SH-SY5Y (cell line): ENCODE data around the gene ADARB2.

ENCODE experiments used
- GATA2 ChIP-seq: IDR thresholded peaks from 2 replicates; pipeline ENCODE4 v1.6.1; 2011; ENCODE audit warnings: mild to moderate bottlenecking, low read depth, low read length
- GATA3 ChIP-seq: IDR thresholded peaks from 2 replicates; pipeline ENCODE4 v1.6.1; 2011; ENCODE audit warnings: low read depth, mild to moderate bottlenecking, low read length, moderate library complexity

DNA sequence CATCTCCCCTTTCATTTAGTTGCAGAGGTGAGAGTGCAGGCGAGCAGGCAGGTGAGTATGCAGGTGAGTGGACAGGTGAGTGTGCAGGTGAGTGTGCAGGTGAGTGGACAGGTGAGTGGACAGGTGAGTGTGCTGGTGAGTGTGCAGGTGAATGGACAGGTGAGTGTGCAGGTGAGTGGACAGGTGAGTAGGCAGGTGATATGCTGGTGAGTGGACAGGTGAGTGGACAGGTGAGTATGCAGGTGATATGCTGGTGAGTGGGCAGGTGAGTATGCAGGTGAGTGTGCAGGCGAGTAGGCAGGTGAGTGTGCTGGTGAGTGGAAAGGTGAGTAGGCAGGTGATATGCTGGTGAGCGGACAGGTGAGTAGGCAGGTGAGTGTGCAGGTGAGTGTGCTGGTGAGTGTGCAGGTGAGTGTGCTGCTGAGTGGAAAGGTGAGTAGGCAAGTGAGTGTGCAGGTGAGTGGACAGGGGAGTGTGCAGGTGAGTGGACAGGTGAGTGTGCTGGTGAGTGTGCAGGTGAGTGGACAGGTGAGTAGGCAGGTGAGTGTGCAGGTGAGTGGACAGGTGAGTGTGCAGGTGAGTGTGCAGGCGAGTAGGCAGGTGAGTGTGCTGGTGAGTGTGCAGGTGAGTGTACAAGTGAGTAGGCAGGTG is 165.6 kb downstream of the ADARB2 start:
- TF ChIP-seq GATA2 = no peak
- TF ChIP-seq GATA3 = no peak
